Esophagus muscularis mucosa (tissue), 4 donors: ENCODE data around the gene REL. TPM values are rescaled to one million over a fixed set of nuclear protein-coding genes. Genes with fewer than 3 reads are reported as not detected.

ENCODE experiments used
- DNase-seq: peaks from one replicate; pipeline ENCODE4 v3.0.0-alpha.2; 2017; ENCODE audit errors: extremely low spot score
- H3K27ac ChIP-seq, 4 donors: fragments of 200-600 bp; sonication (generic); replicated peaks in 1 of 4; 1 replicate in 3 of 4; 2 replicates in 1 of 4; pipeline ENCODE4 v1.5.1; 2016 to 2019; ENCODE audit warnings: mild to moderate bottlenecking in 1 of 4
- H3K27me3 ChIP-seq, 4 donors: fragments of 200-600 bp; sonication (generic); one replicate each; pipeline versions ENCODE4 v1.5.1 to v1.6.0; 2016 to 2019
- H3K36me3 ChIP-seq, 4 donors: fragments of 200-600 bp; sonication (generic); one replicate each; pipeline ENCODE4 v1.5.1; 2016 to 2019
- H3K4me1 ChIP-seq, 4 donors: fragments of 200-600 bp; sonication (generic); one replicate each; pipeline ENCODE4 v1.5.1; 2016 to 2019
- H3K4me3 ChIP-seq, 4 donors: fragments of 200-600 bp; sonication (generic); 1 replicate in 2 of 4; 2 replicates in 2 of 4; pipeline ENCODE4 v1.5.1; 2016 to 2019; ENCODE audit warnings: mild to moderate bottlenecking in 4 of 4, moderate library complexity in 1 of 4
- H3K9me3 ChIP-seq, 4 donors: fragments of 200-600 bp; sonication (generic); 1 replicate in 3 of 4; 2 replicates in 1 of 4; pipeline ENCODE4 v1.5.1; 2016 to 2019
- CTCF ChIP-seq, 3 experiments: fragments of 200-600 bp in 2 of 3; fragments of 450-650 bp in 1 of 3; sonication (generic) in 2 of 3; IDR thresholded peaks; one replicate each; pipeline ENCODE4 v1.5.1; 2017 to 2019; ENCODE audit warnings: antibody characterized with exemption in 3 of 3, mild to moderate bottlenecking in 2 of 3, moderate library complexity in 1 of 3
- EP300 ChIP-seq: sonication (generic); formaldehyde crosslinking; IDR thresholded peaks from one replicate; pipeline ENCODE4 v1.6.1; 2017; ENCODE audit warnings: antibody characterized with exemption
- POLR2A ChIP-seq: fragments of 450-650 bp; IDR thresholded peaks from one replicate; pipeline ENCODE4 v1.6.1; 2017; ENCODE audit warnings: antibody characterized with exemption, moderate library complexity, mild to moderate bottlenecking, low read depth
- POLR2AphosphoS5 ChIP-seq, 2 donors: sonication (generic); formaldehyde crosslinking; IDR thresholded peaks; one replicate each; pipeline ENCODE4 v1.6.1; 2017; ENCODE audit warnings: antibody characterized with exemption in 2 of 2
- WGBS: methylation state at CpG from one replicate; pipeline ENCODE4 v1.1.5; 2018; 5-methylcytosine and 5-hydroxymethylcytosine counted together
- intact Hi-C: fragments of 100-400 bp; cut with DNase I; formaldehyde crosslinking; loops from one replicate; pipeline ENCODE4 v1.15.1; 2023
- total RNA-seq, 4 donors: library from RNA; depleted of rRNA; stranded (reverse); fragments of >200 nt; gene quantifications; one replicate each; pipeline versions ENCODE4 v1.1.0 to v1.2.1, GENCODE V29; 2016

REL gene
- total RNA-seq, 4 donors from 2014 or later, result 9.1 to 16.2 (median 9.5) TPM

DNA sequence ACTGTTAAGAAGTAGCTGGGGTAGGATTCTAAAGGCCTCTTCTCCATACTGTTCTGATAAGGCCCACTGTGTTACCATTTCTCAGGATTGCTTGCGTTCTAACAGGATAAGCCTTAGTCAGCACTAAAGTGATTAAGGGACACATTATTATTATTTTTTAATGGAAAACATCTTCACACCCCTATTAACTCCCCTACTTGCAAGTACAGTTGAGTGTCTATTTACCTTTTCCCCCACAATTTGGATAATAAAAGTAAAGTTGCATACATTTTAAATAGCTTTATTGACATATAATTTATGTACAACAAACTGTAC lies 9.0 kb downstream of the REL start:
- 100% methylated on average over 1 of the region's 1 CpG for WGBS
- intact Hi-C loops, result no loop called here
- TF ChIP-seq POLR2A (no peak), POLR2AphosphoS5 (IDR thresholded peaks at IDR 0.05) (no peak), EP300 (no peak), CTCF (IDR thresholded peaks at IDR 0.05) (no peak)
- no peaks in the 10 kb centered on the region for H3K9me3 ChIP-seq
- peaks cover 5 to 31% (median 14%) of the 10 kb centered on the region in 4 donors for H3K36me3 ChIP-seq
- peaks cover 2 to 21% (median 15%) of the 10 kb centered on the region in 4 donors for H3K4me1 ChIP-seq
- DNase-seq, result no peak
- H3K27ac ChIP-seq, result no peak overlapping the region
- H3K4me3 ChIP-seq, result no peak overlapping the region
- H3K27me3 ChIP-seq, result no peaks in the 10 kb centered on the region

DNA sequence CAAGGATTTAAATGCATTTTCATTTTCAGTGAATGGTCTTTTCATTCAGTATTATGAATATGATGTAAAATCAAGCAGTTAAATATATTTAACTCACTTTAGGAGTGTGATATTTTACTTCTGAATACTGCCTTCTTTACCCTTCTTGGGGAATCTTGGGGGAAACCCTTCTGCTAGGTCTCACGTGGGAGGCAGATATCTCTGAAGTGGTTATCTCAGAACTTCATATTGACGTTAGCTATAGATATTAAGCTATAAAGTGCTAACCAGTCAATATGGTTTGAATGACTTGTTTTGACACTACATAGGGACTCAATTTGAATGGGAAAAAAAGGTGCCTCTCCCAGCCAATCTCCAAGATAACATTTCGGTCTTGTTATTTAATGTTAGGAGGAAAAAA lies 9.8 kb downstream of the REL start:
- intact Hi-C loops, result no loop called here
- Histone ChIP-seq H3K4me1 (peaks cover 0 to 12% (median 6%) of the 10 kb centered on the region in 4 donors), H3K9me3 (no peaks in the 10 kb centered on the region), H3K27me3 (no peaks in the 10 kb centered on the region), H3K4me3 (no peak overlapping the region), H3K27ac (no peak overlapping the region), H3K36me3 (peaks cover 6 to 39% (median 22%) of the 10 kb centered on the region in 4 donors)
- 88% methylated on average over 3 of the region's 3 CpGs for WGBS
- DNase-seq, result no peak
- TF ChIP-seq POLR2A (no peak), POLR2AphosphoS5 (IDR thresholded peaks at IDR 0.05) (no peak), CTCF (IDR thresholded peaks at IDR 0.05) (no peak), EP300 (no peak)

GRCh38 chr2:60898567-60898966 lies 17.2 kb downstream of the REL start:
- intact Hi-C loops, result no loop called here
- Histone ChIP-seq H3K4me1 (no peaks in the 10 kb centered on the region), H3K27me3 (no peaks in the 10 kb centered on the region), H3K27ac (no peak overlapping the region), H3K9me3 (no peaks in the 10 kb centered on the region), H3K4me3 (no peak overlapping the region), H3K36me3 (peaks cover 32 to 85% (median 65%) of the 10 kb centered on the region in 4 donors)
- WGBS, result 97% methylated on average over 1 of the region's 1 CpG
- no peak for DNase-seq
- no peak for TF ChIP-seq CTCF (IDR thresholded peaks at IDR 0.05)
- no peak for TF ChIP-seq POLR2A
- no peak for TF ChIP-seq EP300
- TF ChIP-seq POLR2AphosphoS5 (IDR thresholded peaks at IDR 0.05), result no peak

- H3K36me3 ChIP-seq, result peaks cover 32 to 88% (median 69%) of the 10 kb centered on the region in 4 donors
Measured at GRCh38 chr2:60899230-60899891, 18.0 kb downstream of the REL start.

More at GRCh38 chr2:60899230-60899891, 18.0 kb downstream of the REL start:
- Histone ChIP-seq H3K4me1 (no peaks in the 10 kb centered on the region), H3K27ac (no peak overlapping the region), H3K27me3 (no peaks in the 10 kb centered on the region), H3K9me3 (no peaks in the 10 kb centered on the region), H3K4me3 (no peak overlapping the region)
- intact Hi-C loops, result no loop called here
- no peak for TF ChIP-seq POLR2AphosphoS5 (IDR thresholded peaks at IDR 0.05)
- TF ChIP-seq EP300, result no peak
- no peak for TF ChIP-seq CTCF (IDR thresholded peaks at IDR 0.05)
- no peak for TF ChIP-seq POLR2A
- WGBS, result 81% methylated on average over 6 of the region's 6 CpGs
- DNase-seq, result no peak
